ENCODE data around the gene NDUFS1.
"Not testable (repeated sequence)": the region's sequence is repeated elsewhere in the genome, so short reads cannot be mapped to it uniquely, and the experiment has no call there.

The NDUFS1 gene

DNA sequence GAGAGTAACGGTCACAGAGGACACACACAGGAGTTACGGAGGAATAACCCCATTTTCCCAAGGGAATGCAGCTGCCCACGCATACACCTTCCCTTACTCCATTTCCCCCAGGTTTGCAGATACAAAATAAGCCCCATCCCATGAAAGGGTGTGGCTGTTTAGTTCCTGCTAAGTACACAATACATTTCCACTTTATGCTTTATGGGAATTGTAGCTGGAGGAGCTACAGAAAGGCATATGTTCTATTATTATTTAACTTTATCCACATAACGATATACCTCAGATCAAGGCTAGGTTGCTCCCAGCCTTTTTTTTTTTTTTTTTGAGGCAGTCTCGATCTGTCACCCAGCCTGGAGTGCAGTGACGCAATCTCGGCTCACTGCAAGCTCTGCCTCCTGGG, 50.5 kb downstream of the NDUFS1 start:
- H3K27ac ChIP-seq = no peak overlapping the region
- TF ChIP-seq CTCF (conservative IDR thresholded peaks at IDR 0.05) = no peak

GRCh38 chr2:206105541-206105940, 53.7 kb downstream of the NDUFS1 start:
- TF ChIP-seq CTCF (conservative IDR thresholded peaks at IDR 0.05) = no peak
- no peak overlapping the region for H3K27ac ChIP-seq

GRCh38 chr2:206105038-206105437, 54.2 kb downstream of the NDUFS1 start:
- H3K27ac ChIP-seq = no peak overlapping the region
- no peak for TF ChIP-seq CTCF (conservative IDR thresholded peaks at IDR 0.05)

- not testable (repeated sequence) for H3K27ac ChIP-seq
Observed at GRCh38 chr2:206098872-206099271, 60.4 kb downstream of the NDUFS1 start.

GRCh38 chr2:206098471-206098870, 60.8 kb downstream of the NDUFS1 start:
- H3K27ac ChIP-seq = no peak overlapping the region
- TF ChIP-seq CTCF (conservative IDR thresholded peaks at IDR 0.05) = no peak

DNA sequence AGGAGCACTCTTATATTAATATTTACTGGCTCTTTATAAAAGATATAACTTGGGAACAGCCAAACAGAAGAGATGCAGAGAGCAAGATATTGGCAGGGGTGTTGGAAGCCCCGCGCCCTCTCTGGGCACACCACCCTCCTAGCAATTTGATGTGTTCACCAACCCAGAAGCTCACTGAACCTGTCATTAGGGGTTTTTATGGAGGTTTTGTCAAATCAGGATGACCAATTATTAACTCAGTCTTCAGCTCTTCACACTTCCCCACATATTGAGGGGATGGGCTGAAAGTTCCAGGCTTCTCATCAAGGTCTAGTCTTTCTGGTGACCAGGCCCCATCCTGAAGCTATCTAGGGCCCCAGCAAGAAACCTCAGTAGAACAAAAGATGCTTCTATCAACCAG, 62.4 kb downstream of the NDUFS1 start:
- H3K27ac ChIP-seq = no peak overlapping the region
- TF ChIP-seq CTCF (conservative IDR thresholded peaks at IDR 0.05) = no peak

- TF ChIP-seq CTCF (conservative IDR thresholded peaks at IDR 0.05) = no peak
- no peak overlapping the region for H3K27ac ChIP-seq
Observed at GRCh38 chr2:206095536-206096332, 63.5 kb downstream of the NDUFS1 start.

DNA sequence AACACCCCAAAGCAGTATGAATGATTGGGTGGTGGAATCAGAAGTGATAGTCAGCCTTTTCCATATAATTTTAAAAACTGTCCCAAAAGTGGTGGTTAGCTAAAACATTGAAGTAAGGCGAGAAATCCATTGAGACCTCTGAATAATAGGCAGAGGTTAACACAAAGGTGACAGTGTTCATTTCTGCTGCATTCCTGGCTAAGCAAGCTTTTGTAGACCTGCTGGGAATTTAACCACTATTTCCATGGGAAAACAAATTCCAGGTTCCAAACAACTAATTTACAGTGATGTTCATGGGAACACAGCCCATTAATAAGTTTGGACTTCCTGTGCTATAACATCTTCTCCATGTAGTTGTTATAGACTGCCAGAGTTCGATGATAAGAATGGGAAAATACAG, 66.9 kb downstream of the NDUFS1 start:
- no peak overlapping the region for H3K27ac ChIP-seq
- no peak for TF ChIP-seq CTCF (conservative IDR thresholded peaks at IDR 0.05)
